Hepatocyte (in vitro differentiated cells): ENCODE data around the gene FBXO15.

ENCODE experiments used
- CTCF ChIP-seq: fragments of 200-600 bp; sonication (generic); IDR thresholded peaks from 2 replicates; pipeline ENCODE4 v1.5.1; 2016; ENCODE audit warnings: antibody characterized with exemption, mild to moderate bottlenecking; ENCODE audit not compliant: poor library complexity
- EZH2 ChIP-seq: fragments of 200-600 bp; sonication (generic); IDR thresholded peaks from 2 replicates; pipeline ENCODE4 v1.6.1; 2016; ENCODE audit warnings: antibody characterized with exemption, mild to moderate bottlenecking, borderline replicate concordance
- EZH2phosphoT487 ChIP-seq: fragments of 200-600 bp; sonication (generic); IDR thresholded peaks from one replicate; pipeline ENCODE4 v1.6.1; 2018; ENCODE audit warnings: antibody characterized with exemption, mild to moderate bottlenecking, low read depth, moderate library complexity; ENCODE audit not compliant: unreplicated experiment, severe bottlenecking

- no peak for TF ChIP-seq CTCF
- no peak for TF ChIP-seq EZH2
- TF ChIP-seq EZH2phosphoT487 = no peak
Observed at GRCh38 chr18:74092922-74093321, 54.7 kb downstream of the FBXO15 start.
